Trophoblast cell (in vitro differentiated cells and primary cell): ENCODE data around the gene MUCL3.
A peak's percentile ranks its signal among the peaks of the same experiment; 100 is the strongest.
"Not testable (repeated sequence)": the region's sequence is repeated elsewhere in the genome, so short reads cannot be mapped to it uniquely, and the experiment has no call there.

ENCODE experiments used
- DNase-seq, 2 donors: peaks; one replicate each; pipeline ENCODE4 v3.0.0-alpha.2; 2016
- H2AFZ ChIP-seq: 2 replicates; pipeline ENCODE4 v1.6.1; 2013; ENCODE audit warnings: low read length, moderate library complexity, mild to moderate bottlenecking; ENCODE audit not compliant: insufficient read depth, poor library complexity
- H2AK5ac ChIP-seq: 2 replicates; pipeline ENCODE4 v1.6.1; 2013; ENCODE audit warnings: mild to moderate bottlenecking, low read length
- H2BK120ac ChIP-seq: 2 replicates; pipeline ENCODE4 v1.6.1; 2013; ENCODE audit warnings: low read length, mild to moderate bottlenecking, moderate library complexity; ENCODE audit not compliant: insufficient read depth, poor library complexity
- H2BK12ac ChIP-seq: 2 replicates; pipeline ENCODE4 v1.6.1; 2013; ENCODE audit warnings: mild to moderate bottlenecking, low read length, moderate library complexity
- H2BK5ac ChIP-seq: 2 replicates; pipeline ENCODE4 v1.6.1; 2013; ENCODE audit warnings: low read length, low read depth, moderate library complexity, mild to moderate bottlenecking; ENCODE audit not compliant: poor library complexity
- H3K14ac ChIP-seq: 2 replicates; pipeline ENCODE4 v1.6.1; 2013; ENCODE audit warnings: mild to moderate bottlenecking, low read length
- H3K18ac ChIP-seq: 2 replicates; pipeline ENCODE4 v1.6.1; 2013; ENCODE audit warnings: mild to moderate bottlenecking, low read length
- H3K23ac ChIP-seq: 2 replicates; pipeline ENCODE4 v1.6.1; 2013; ENCODE audit warnings: low read length
- H3K27ac ChIP-seq: 2 replicates; pipeline ENCODE4 v1.5.1; 2013; ENCODE audit warnings: low read depth, mild to moderate bottlenecking, inconsistent platforms, low read length, moderate library complexity
- H3K27me3 ChIP-seq: 2 replicates; pipeline ENCODE4 v1.6.1; 2013; ENCODE audit warnings: inconsistent platforms, mild to moderate bottlenecking, low read length, moderate library complexity; ENCODE audit not compliant: insufficient read depth
- H3K36me3 ChIP-seq, 2 experiments: 1 replicate in 1 of 2; 2 replicates in 1 of 2; pipeline ENCODE4 v1.6.1; 2013; ENCODE audit warnings: low read length in 2 of 2, mild to moderate bottlenecking in 2 of 2, moderate library complexity in 1 of 2; ENCODE audit not compliant: insufficient read depth in 2 of 2, control insufficient read depth in 1 of 2
- H3K4ac ChIP-seq: 2 replicates; pipeline ENCODE4 v1.6.1; 2013; ENCODE audit warnings: low read depth, mild to moderate bottlenecking, low read length, moderate library complexity
- H3K4me1 ChIP-seq, 2 experiments: 1 replicate in 1 of 2; 2 replicates in 1 of 2; pipeline ENCODE4 v1.6.1; 2013; ENCODE audit warnings: low read length in 2 of 2, mild to moderate bottlenecking in 2 of 2, moderate library complexity in 1 of 2; ENCODE audit not compliant: insufficient read depth in 2 of 2, control insufficient read depth in 1 of 2
- H3K4me2 ChIP-seq: 2 replicates; pipeline ENCODE4 v1.6.1; 2013; ENCODE audit warnings: inconsistent platforms, mild to moderate bottlenecking, low read length, moderate library complexity
- H3K4me3 ChIP-seq: 2 replicates; pipeline ENCODE4 v1.5.1; 2013; ENCODE audit warnings: mild to moderate bottlenecking, low read depth, low read length, inconsistent platforms
- H3K79me1 ChIP-seq: one replicate; pipeline ENCODE4 v1.6.1; 2013; ENCODE audit warnings: low read length
- H3K79me2 ChIP-seq: 2 replicates; pipeline ENCODE4 v1.6.1; 2013; ENCODE audit warnings: low read length, mild to moderate bottlenecking; ENCODE audit not compliant: control insufficient read depth, insufficient read depth, poor library complexity
- H3K9ac ChIP-seq: 2 replicates; pipeline ENCODE4 v1.6.1; 2013; ENCODE audit warnings: mild to moderate bottlenecking, low read length
- H3K9me3 ChIP-seq: 2 replicates; pipeline ENCODE4 v1.6.1; 2013; ENCODE audit warnings: low read depth, mild to moderate bottlenecking, control low read depth, inconsistent platforms, low read length; ENCODE audit not compliant: insufficient read depth
- H4K12ac ChIP-seq: 2 replicates; pipeline ENCODE4 v1.6.1; 2013; ENCODE audit warnings: low read depth, mild to moderate bottlenecking, low read length, moderate library complexity
- H4K8ac ChIP-seq: 2 replicates; pipeline ENCODE4 v1.6.1; 2013; ENCODE audit warnings: low read depth, mild to moderate bottlenecking, low read length, moderate library complexity
- H4K91ac ChIP-seq: one replicate; pipeline ENCODE4 v1.6.1; 2013; ENCODE audit warnings: low read depth, mild to moderate bottlenecking, low read length, moderate library complexity
- WGBS: extraction: QIAGEN DNeasy Blood & Tissue Kit; methylation state at CpG from one replicate; pipeline ENCODE4 v1.1.7; 2013; ENCODE audit warnings: missing lambda C conversion rate; ENCODE audit not compliant: insufficient read length, insufficient coverage; ENCODE audit errors: extremely low coverage; 5-methylcytosine and 5-hydroxymethylcytosine counted together

MUCL3 gene

GRCh38 chr6:30903236-30903635 is 37.5 kb upstream of the MUCL3 start:
- Histone ChIP-seq H3K4me1 (no peaks in the 10 kb centered on the region), H2BK12ac (no peak overlapping the region), H3K23ac (no peak overlapping the region), H2BK5ac (no peak overlapping the region), H3K14ac (no peak overlapping the region), H3K18ac (no peak overlapping the region), H2BK120ac (no peak overlapping the region), H2AFZ (no peak overlapping the region), H3K36me3 (peaks cover 15 to 19% of the 10 kb centered on the region in 2 experiments), H3K9ac (no peak overlapping the region), H3K27ac (no peak overlapping the region), H3K9me3 (no peaks in the 10 kb centered on the region), H4K91ac (no peak overlapping the region), H2AK5ac (no peak overlapping the region), H3K79me2 (peaks cover 2% of the 10 kb centered on the region), H4K12ac (no peak overlapping the region), H3K79me1 (peaks cover 2% of the 10 kb centered on the region), H4K8ac (no peak overlapping the region), H3K4me3 (no peak overlapping the region), H3K27me3 (no peaks in the 10 kb centered on the region), H3K4me2 (no peak overlapping the region), H3K4ac (no peak overlapping the region)
- DNase-seq = no peak
- WGBS = no CpG with 5 or more reads among the region's 4 CpGs

- not testable (repeated sequence) for H3K79me2 ChIP-seq, H3K27ac ChIP-seq, H3K14ac ChIP-seq, H3K4ac ChIP-seq, H3K9ac ChIP-seq, H3K4me1 ChIP-seq, H3K27me3 ChIP-seq, H2BK120ac ChIP-seq, H2AK5ac ChIP-seq, H3K18ac ChIP-seq, DNase-seq, H2BK5ac ChIP-seq, H3K23ac ChIP-seq, H2BK12ac ChIP-seq, H3K9me3 ChIP-seq, H3K4me3 ChIP-seq, H4K91ac ChIP-seq, H3K79me1 ChIP-seq
- Histone ChIP-seq H3K36me3 (peaks cover 22 to 24% of the 10 kb centered on the region in 2 experiments), H3K4me2 (peak overlapping the region; percentile 59), H2AFZ (peak overlapping the region; percentile 41), H4K8ac (peak overlapping the region; percentile 73), H4K12ac (peak overlapping the region; percentile 13)
- WGBS = no CpG with 5 or more reads among the region's 16 CpGs
Measured at GRCh38 chr6:30907290-30907757, 33.4 kb upstream of the MUCL3 start.

GRCh38 chr6:30907758-30908591 is 32.8 kb upstream of the MUCL3 start, which contains the start of gene GTF2H4:
Gene GTF2H4 (plus strand): TSS chr6:30908207.
- Histone ChIP-seq H3K14ac (peak within 1 kb of the TSS; percentile 56), H3K4me2 (peak within 1 kb of the TSS; percentile 70), H3K79me2 (peaks cover 4% of the 10 kb centered on the region), H3K4ac (peak within 1 kb of the TSS; percentile 35), H3K27me3 (no peaks in the 10 kb centered on the region), H2BK120ac (no peak within 1 kb of the TSS), H3K23ac (no peak within 1 kb of the TSS), H2AFZ (peak within 1 kb of the TSS; percentile 41), H4K91ac (peak within 1 kb of the TSS; percentile 49), H4K8ac (peak within 1 kb of the TSS; percentile 73), H2AK5ac (peak within 1 kb of the TSS; percentile 49), H3K4me1 (peaks cover 4% of the 10 kb centered on the region in 2 experiments), H3K27ac (no peak within 1 kb of the TSS), H3K18ac (peak within 1 kb of the TSS; percentile 48), H2BK5ac (peak within 1 kb of the TSS; percentile 23), H3K36me3 (peaks cover 23 to 24% of the 10 kb centered on the region in 2 experiments), H3K4me3 (peak within 1 kb of the TSS; percentile 78), H2BK12ac (no peak within 1 kb of the TSS), H3K9me3 (no peaks in the 10 kb centered on the region), H3K9ac (peak within 1 kb of the TSS; percentile 80), H4K12ac (peak within 1 kb of the TSS; percentile 57), H3K79me1 (peaks cover 2% of the 10 kb centered on the region)
- WGBS = no CpG with 5 or more reads among the region's 49 CpGs
- peak; percentile 99 to 100 for DNase-seq

GRCh38 chr6:30908700-30909099 is 32.1 kb upstream of the MUCL3 start:
- peak overlapping the region; percentile 64 for H4K8ac ChIP-seq
- no peak for DNase-seq
- H2BK120ac ChIP-seq = no peak overlapping the region
- no peak overlapping the region for H3K18ac ChIP-seq
- H3K14ac ChIP-seq = no peak overlapping the region
- H3K27ac ChIP-seq = no peak overlapping the region
- H2BK5ac ChIP-seq = no peak overlapping the region
- H3K9me3 ChIP-seq = no peaks in the 10 kb centered on the region
- no peak overlapping the region for H4K12ac ChIP-seq
- H3K79me1 ChIP-seq = peaks cover 4% of the 10 kb centered on the region
- peaks cover 23 to 24% of the 10 kb centered on the region in 2 experiments for H3K36me3 ChIP-seq
- no peaks in the 10 kb centered on the region for H3K27me3 ChIP-seq
- no peak overlapping the region for H3K23ac ChIP-seq
- no peak overlapping the region for H2BK12ac ChIP-seq
- H3K4me2 ChIP-seq = peak overlapping the region; percentile 70
- no peak overlapping the region for H2AFZ ChIP-seq
- peak overlapping the region; percentile 80 for H3K9ac ChIP-seq
- H3K4me1 ChIP-seq = peaks cover 7% of the 10 kb centered on the region in 2 experiments
- peaks cover 5% of the 10 kb centered on the region for H3K79me2 ChIP-seq
- WGBS = no CpG with 5 or more reads among the region's 2 CpGs
- H2AK5ac ChIP-seq = no peak overlapping the region
- no peak overlapping the region for H3K4ac ChIP-seq
- H4K91ac ChIP-seq = no peak overlapping the region
- peak overlapping the region; percentile 78 for H3K4me3 ChIP-seq
